Stimulated activated CD8-positive, alpha-beta memory T cell treated with anti-CD3 and anti-CD28 coated beads, Interleukin-2, amount 100 ng/mL, for 1 hour (primary cell): ENCODE results near the gene COX6A1.
A peak's percentile ranks its signal among the peaks of the same experiment; 100 is the strongest.

Source experiments
- DNase-seq, 2 donors: peaks; one replicate each; pipeline ENCODE4 v3.0.0-alpha.2; 2020; ENCODE audit warnings: low read depth in 2 of 2

COX6A1 gene

DNA sequence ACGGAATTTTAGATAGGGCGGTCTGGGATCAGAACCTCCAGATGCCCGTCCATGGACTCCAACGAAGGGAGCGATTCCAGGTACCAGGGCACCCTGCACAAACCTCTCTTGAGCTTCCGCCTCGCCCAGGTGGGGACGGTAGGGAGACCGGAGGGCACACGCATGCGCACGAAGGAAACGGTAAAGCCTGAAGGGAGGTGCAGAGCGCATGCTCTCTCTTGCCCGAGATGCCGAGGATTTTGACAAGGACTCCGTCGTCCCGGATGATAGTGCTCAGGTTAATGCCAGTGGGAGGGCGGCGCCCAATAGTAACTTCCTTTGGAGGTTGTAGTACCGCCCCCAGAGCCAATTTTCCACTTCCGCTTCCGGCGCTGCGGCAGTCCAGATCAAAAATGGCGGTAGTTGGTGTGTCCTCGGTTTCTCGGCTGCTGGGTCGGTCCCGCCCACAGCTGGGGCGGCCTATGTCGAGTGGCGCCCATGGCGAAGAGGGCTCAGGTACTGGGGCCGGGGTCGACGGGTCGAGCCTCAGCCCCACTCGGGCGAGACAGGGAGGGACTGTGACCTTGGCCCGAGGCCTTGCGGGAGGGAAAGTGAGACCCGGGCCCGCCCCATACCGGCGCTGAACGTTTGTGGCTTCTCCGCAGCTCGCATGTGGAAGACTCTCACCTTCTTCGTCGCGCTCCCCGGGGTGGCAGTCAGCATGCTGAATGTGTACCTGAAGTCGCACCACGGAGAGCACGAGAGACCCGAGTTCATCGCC, at the start of gene COX6A1:
TSS of gene COX6A1 (plus strand) at position 379 of the 760 bp plus-strand sequence. CDS start at position 393, 14 bp downstream.
- DNase-seq = peak; percentile 90 to 97

DNA sequence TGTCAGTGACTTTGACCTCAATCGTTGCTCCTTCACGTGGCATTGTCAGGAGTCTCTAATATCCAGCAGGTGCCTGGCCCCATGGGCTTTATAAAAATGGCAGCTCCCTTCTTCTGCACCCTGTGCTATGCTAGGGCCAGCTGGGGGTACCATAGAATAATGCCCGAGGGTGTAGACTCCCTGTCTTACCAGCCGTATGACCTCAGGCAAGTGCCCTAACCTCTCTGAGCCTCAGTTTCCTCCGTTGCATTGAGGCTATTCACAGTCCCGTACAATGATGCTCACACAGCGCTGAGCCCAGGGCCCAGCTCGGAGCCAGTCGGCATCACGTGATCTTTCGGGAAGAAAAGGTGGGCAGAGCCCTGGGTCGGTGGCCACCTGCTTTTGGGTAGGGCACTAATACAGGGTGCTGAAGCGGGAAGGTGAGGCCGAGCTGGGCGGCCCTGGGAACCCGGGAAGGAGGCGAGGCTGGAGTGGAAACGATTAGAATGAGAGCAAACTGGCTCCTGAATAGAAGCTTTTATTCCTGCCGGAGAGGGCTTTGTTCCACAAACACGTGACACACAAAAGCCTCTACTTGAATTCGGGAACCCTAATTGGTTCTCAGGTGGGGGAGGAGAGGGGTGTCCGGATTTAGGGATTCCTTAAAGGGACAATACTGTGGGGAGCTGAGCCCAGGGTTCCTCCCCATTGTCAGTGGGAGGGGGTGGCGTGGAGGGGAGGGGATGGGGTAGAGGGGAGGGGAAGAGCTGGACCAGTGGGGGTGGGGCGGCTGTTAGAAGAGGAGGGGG, 49.0 kb upstream of the COX6A1 start:
- DNase-seq = no peak

DNA sequence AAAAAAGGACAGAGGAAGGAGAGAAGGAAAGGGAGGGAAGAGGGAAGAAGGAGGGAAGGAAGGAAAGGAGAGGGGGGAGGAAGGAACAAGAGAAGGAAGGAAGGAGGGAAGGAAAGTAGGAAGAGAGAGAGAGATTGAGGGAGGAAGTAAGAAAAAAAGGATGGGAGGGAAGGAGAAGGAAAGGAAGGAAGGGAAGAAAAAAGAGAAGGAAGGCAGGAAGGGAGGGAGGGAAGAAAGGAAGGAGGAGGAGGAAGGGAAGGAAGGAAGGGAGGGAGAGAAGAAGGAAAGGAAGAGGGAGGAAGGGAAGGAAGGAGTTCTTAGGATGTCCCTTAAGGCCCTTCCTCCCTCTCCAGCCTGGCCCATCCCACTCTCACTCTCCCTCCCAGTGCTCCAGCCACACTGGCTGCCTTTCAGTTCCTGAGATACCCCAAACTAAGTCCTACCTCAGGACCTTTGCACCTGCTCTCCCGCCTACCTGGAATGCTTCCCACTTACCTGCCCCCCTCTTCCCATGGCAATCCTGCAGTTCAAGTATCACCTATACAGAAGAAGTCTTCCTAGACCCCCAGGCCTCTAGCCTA, 47.3 kb upstream of the COX6A1 start:
- DNase-seq = no peak

DNA sequence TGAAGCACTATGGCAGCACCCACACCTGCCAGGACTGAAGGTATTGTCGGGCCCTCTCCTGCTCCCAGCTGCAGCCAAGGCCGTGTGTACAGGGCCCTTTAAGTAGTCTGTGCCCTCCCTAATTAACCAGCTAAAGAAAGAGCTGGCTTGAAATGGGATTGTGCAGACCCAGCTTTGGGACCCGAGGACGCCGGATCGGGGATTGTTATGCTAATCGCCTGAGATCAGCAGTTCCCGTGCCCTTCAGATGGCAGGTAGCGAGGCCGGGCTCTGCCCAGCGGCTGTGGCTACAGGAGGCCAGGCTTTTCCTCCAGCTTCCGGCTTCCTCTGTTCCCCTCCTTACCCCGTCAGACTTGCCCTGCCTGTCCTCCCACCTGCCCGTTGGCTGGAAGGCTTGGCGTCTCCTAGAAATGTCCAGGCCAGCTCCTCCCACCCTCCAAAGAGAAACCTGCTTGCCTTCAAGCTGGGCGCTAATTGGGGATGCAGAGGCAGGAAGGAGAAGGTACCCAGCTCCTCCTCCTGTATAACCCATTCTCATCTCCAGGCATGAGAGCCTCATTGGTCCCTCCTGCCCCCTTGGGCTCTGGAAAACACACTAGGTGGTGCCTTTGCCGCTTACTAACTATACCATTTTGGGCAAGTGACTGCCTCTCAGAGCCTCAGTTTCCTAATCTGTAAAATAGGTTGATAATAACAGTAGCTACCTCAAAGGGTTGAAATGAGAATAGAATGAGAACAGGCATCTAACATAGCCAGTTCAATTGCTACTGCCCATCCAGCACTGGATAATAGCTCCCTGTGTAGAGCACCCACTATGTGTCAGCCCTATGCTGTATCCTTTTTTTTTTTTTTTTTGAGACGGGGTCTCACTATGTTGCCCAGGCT, 43.2 kb upstream of the COX6A1 start:
- no peak for DNase-seq

DNA sequence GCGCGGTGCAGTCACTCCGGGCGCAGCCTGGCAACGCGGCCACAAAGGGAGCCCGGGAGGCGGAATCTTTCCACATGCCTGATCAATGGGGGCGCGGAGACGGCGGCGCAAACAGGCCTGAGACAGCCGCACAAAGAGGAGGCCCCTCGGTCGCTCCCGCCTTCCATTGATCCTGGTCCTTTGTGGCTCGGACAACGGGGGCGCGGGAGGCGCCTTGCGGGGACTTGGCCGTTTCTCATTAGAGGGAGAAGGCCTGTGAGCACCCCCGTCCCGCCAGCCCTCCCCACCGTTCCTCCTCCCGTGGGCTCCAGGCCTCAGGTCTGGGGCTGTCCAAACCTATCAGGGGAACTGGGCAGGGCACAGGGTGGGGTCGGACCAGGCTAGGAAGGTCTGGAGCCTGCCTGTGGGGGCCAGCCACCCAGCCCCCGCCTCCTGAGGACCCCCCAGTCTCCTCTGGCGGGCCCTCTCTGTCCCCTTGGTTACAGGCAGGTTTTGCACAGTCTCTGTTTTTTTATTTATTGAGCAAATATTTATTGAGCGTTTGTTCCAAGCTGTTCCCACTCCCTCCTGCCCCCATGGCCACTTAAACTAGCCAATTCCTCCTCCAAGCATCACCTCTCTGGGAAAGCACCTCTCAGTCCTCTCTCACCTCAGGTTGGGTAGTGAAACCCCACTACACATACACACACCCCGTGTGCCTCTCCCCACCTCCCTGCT, 39.9 kb upstream of the COX6A1 start:
- DNase-seq = no peak

DNA sequence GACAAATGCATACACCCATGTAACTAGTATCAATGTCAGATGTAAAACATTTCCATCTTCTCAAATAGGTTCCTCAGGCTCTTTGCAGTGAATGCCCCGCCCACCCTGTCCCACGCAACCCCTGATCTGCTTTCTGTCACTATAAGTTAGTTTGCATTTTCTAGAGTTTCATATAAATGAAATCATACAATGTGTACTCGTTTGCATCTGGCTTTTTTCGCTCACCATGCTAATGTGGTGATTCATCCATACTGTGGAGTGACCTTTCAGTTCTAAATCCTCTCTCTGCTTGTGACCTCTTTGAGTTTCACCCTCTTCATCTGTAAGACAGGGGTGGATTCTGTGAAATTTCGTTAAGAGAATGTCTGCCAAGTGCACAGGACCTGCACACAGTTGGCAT, 38.4 kb upstream of the COX6A1 start:
- no peak for DNase-seq

DNA sequence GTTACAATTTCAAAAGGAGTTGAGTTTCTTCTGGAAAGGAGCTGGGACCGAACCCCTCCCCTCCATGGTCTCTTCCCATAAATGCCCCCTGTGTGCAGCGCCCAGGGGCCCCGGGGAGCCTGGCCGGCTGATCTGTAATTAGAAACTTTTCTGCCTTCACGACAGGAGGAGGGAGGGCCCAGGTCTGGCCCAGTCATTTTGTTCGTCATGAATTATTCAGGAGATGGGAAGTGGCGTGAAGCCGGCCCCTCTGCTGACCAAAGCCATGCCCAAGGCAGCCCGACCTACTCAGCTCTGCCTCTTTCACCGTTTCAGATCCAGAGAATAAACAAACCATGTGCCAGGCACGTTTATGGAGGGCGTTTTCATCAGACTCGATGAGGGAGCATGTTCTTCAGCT, 35.7 kb upstream of the COX6A1 start:
- DNase-seq = no peak

DNA sequence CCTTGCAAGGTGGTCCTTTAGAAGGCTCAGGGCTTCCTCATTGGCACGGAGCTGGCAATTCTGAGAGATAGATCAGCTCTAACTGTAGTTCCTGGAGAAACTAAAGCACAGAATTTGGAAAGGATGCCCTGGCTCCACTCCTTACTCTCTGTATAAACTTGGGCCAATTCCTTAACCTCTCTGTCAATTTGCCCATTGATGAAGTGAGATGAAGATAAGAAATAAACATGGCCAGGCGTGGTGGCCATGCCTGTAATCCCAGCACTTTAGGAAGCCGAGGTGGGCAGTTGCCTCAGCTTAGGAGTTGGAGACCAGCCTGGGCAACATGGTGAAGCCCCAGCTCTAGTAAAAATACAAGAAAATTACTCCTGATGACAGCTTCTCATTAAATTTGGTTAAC, 34.0 kb upstream of the COX6A1 start:
- DNase-seq = no peak

DNA sequence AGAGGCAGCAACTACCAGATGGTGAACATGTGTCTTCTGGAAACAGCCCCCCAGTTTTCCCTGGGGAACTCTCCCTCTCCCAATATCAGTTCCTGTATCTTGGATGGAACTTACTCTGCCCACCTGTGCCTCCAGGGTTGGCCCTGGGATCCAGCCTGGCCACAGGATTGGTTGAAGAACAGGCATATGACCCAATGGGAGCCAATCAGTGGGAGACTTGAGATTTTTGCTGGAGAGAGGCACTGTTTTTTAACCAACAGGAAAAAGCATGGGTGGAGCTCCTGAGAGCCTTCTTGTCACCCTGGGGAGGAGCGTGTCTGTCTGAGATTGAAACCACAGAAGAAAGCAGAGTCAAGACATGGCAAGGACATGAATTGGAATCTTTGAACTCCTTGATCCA, 33.6 kb upstream of the COX6A1 start:
- DNase-seq = no peak

DNA sequence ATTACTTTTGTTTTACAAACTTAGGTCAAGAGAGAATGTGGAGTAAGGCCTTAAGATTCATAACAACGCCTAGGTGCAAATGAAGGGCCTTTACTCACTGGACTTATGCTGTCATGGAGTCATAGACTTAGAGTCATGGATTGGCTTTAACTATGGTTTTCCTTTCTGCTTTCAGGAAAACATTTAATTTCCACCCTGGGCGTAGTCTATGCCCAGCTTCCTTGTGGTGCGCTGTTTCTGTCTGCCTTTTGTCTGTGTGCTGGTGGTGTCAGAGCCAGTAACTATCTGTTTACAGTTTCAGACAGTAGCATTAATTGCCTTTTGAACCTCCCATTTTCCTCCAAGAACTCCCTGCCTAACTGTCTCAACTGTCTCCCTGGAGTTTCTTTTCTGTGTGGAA, 31.8 kb upstream of the COX6A1 start:
- no peak for DNase-seq

DNA sequence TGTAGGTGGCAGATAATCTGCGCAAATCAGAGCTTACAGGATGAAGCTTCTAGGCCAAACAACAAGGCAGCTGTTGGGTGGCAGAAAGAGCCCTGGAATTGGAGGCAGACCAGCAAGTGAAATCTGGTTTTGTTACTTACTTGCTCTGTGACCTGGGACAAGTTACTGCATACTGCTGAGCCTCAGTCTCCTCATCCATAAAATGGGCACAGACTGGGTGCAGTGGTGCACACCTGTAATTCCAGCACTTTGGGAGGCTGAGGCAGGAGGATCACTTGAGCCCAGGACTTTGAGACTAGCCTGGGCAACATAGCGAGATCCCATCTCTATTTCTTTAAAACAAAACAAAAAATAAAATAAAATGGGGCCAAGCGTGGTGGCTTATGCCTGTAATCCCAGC, 31.4 kb upstream of the COX6A1 start:
- DNase-seq = no peak

DNA sequence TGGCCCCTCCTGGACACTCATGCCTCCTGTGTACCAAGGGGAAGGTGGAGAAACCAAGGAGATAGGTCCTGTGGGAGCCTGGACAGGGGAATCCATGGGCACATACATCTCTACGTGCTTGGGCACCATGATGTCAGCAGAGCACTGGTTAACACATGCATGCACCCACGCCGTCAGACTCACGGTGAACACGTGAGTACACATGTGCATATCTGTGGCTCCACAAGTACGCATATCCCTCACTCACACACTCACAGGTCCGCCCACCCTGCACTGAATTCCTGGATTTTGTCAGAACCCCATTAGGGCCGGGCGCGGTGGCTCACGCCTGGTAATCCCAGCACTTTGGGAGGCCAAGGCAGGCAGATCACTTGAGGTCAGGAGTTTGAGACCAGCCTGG, 29.1 kb upstream of the COX6A1 start:
- DNase-seq = no peak

DNA sequence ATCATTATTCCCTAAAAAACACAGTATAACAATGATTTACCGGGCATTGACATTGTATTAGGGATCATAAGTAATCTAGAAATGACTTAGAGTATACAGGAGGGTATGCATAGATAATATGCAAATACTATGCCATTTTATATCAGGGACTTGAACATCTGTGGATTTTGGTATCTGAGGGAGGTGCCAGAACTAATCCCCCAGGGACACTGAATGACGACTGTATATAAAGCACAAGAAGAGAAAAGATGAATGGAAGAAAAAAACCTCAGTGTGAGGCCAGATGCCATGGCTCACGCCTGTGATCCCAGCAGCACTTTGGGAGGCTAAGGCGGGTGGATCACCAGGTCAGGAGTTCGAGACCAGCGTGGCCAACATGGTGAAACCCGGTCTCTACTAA, 25.5 kb upstream of the COX6A1 start:
- DNase-seq = no peak

DNA sequence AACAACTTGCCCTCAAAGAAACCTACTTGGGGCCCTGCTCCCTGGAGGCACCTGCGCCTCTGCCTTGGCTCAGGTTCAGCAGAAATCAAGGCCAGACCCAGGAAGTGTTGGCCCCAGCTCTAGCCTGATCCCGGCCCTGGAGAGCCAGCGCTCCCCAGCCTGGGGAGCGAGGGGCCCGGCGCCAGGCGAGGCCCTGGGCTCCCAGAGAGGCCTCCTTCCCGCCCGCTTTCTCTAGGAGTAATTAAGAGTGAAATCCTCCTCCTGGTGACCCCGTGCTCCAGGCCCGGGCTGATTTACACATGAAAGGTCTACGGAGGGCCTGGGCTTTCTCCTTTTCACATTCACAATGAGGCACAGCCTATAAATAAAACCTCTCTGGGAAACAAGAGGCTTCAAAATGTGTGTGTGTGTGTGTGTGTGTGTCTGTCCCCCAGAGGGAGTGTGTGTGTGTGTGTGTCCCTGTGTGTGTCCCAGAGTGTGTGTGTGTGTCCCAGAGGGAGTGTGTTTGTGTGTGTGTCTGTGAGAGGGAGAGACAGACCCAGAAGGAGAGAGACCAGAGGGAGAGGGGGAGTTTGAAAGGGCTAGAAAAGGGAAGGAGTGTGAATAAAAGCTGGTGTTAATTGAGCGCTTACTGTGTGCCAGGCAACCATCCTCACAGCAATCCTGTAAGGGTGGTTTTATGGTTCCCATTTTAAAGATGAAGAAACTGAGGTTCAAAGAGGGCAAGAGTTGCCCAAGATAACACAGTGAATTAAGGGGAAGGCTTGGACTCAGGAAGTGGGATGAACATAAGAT, 23.8 kb upstream of the COX6A1 start:
- no peak for DNase-seq

DNA sequence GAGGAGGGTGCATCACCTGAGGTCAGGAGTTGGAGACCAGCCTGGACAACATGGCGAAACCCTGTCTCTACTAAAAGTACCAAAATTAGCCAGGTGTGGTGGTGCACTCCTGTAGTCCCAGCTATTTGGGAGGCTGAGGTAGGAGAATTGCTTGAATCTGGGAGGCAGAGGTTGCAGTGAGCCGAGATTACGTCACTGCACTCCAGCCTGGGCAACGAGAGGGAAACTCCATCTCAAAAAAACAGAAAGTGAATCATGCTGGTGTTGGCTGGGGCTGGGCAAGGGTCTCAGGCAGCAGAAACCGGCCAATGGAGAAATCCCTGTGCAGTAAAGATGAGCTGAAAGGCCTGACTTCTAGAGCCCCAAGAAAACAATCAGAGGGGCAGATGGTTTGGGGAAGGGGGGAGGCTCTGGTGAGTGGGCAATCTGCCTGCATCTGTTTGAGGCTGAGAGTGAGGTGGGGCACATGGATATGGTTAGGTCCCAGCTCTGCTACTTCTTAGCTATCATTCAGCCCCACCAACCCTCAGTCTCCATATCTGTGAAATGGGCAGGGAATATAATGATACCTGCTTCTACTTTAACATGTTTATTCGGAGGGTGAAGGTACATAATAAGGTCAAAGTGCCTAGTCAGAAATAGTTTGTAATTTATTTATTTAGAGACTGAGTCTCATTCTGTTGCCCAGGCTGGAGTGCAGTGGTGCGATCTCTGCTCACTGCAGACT, 21.3 kb upstream of the COX6A1 start:
- DNase-seq = no peak

DNA sequence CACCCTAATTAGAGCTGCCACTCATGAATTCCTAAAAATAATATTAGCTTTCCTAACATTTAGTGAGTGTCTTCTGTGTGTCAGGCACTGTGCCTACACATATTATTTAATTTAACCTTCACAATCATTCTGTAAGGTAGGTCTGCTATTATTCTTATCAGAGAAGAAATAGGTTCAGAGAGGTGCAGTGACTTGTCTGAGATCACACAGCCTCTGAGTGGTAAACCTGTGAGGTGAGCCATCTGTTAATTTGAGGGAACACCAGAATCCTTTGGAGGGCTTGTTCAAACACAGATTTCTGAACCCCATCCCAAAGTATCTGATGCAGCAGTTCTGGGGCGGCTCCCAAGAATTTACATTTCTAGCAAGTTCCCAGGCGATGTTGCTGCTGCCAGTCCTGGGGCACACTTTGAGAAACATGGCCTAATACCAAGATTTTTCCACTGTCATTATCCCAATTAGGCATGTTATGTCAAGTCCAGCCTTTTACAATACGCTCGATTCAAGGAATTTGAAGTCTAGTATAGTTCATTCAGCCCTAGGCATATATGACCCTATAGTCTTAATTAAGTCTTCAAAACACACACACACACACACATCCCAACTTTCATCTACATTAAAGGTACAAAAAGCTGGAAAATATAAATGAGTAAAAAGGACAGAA, 19.9 kb upstream of the COX6A1 start:
- DNase-seq = no peak

DNA sequence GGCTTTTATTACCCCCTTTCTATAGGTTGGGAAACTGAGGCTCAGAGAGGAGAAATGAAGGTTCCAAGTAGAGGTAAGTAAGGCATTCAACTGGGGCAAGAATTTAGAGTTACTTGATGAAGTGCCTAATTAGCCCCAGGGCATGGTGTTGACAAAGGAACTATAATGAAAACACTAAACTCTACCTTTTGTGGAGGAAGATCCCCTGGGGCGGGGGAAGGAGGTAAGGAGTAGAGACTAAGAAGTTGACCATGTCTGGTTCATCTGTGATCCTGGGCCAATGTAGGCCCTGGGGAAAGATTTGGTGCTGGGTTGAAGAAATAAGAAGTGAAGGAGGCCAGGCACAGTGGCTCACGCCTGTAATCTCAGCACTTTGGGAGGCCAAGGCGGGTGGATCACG, 16.2 kb upstream of the COX6A1 start:
- DNase-seq = no peak

DNA sequence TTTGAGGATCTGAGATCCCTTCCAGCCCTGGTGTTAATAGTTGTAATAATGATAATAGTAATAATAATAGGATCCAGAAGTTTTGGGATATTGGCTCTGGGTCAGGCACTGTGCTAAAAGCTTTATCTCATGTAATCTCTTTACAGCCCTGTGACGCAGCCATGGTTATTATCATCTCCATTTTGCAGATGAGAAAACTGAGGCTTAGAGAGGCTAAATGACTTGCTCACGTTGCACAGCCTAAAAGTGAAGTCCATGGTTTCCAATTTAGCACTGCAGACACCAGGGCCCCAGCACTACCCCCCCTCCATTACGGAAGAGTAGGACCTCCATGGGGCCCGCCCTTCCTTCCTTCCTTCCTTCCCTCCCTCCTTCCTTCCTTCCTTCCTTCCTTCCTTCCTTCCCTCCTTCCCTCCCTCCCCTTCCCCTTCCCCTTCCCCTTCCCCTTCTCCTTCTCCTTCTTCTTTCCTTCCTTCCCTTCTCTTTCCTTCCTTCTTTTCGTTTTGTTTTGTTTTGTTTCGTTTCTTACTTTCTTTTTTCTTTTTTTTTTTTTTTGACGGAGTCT, 14.9 kb upstream of the COX6A1 start:
- no peak for DNase-seq

DNA sequence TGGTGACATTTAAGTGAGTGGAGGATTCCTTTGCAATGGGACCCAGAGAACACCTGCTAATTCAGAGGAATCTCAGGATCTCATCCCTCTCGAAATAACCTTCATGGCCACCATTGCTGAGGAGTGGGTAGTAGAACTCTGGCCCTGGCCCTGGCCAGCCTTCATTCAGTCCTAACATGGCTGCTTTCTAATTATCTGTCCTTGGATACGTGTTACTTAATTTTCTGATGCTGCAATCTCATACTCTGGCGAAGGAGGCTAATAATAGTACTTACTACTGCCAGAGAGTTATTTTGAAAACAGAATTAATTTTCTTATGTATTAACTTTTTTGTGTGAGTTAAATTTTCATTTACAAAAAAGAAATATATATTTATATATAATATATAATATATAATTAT, 12.1 kb upstream of the COX6A1 start:
- no peak for DNase-seq
